ENCODE results near the gene OCEL1.

- no peak for TF ChIP-seq CTCF (IDR thresholded peaks at IDR 0.05)
- no peak for TF ChIP-seq POLR2A (IDR thresholded peaks at IDR 0.05)
These were observed 16.6 kb downstream of the OCEL1 start for GRCh38 chr19:17242431-17243208.
